Endodermal cell (in vitro differentiated cells): Measurements from ENCODE around the gene MUSK. TPM values are rescaled to one million over a fixed set of nuclear protein-coding genes. Genes with fewer than 3 reads are reported as not detected.

ENCODE experiments used
- DNase-seq: peaks from one replicate; pipeline ENCODE4 v3.0.0-alpha.2; 2017
- H3K27ac ChIP-seq: 2 replicates; pipeline ENCODE4 v1.5.1; 2013; ENCODE audit warnings: mild to moderate bottlenecking, low read depth, low read length, moderate library complexity
- H3K27me3 ChIP-seq: 2 replicates; pipeline ENCODE4 v1.6.1; 2013; ENCODE audit warnings: mild to moderate bottlenecking, low read length, moderate library complexity; ENCODE audit not compliant: insufficient read depth, control insufficient read depth, poor library complexity, severe bottlenecking
- H3K36me3 ChIP-seq: 2 replicates; pipeline ENCODE4 v1.7.0; 2013; ENCODE audit warnings: mild to moderate bottlenecking, low read length, moderate library complexity; ENCODE audit not compliant: control insufficient read depth, insufficient read depth
- H3K4me1 ChIP-seq: one replicate; pipeline ENCODE4 v1.7.0; 2013; ENCODE audit warnings: low read length; ENCODE audit not compliant: control insufficient read depth, insufficient read depth
- H3K4me3 ChIP-seq: 2 replicates; pipeline ENCODE4 v1.5.1; 2013; ENCODE audit warnings: mild to moderate bottlenecking, low read length, moderate library complexity
- H3K9ac ChIP-seq: 2 replicates; pipeline ENCODE4 v1.6.1; 2013; ENCODE audit warnings: mild to moderate bottlenecking, low read length, moderate library complexity; ENCODE audit not compliant: poor library complexity, severe bottlenecking; ENCODE audit errors: extremely low read depth
- H3K9me3 ChIP-seq: 2 replicates; pipeline ENCODE4 v1.6.1; 2013; ENCODE audit warnings: mild to moderate bottlenecking, low read length, moderate library complexity; ENCODE audit not compliant: control insufficient read depth
- H3K27ac Mint-ChIP-seq: 2 replicates; pipeline ENCODE4 v1.8.0; 2020; ENCODE audit warnings: mixed read lengths
- H3K27me3 Mint-ChIP-seq: 2 replicates; pipeline ENCODE4 v1.8.0; 2021; ENCODE audit warnings: mild to moderate bottlenecking, mixed read lengths; ENCODE audit not compliant: insufficient read depth
- H3K36me3 Mint-ChIP-seq: 2 replicates; pipeline ENCODE4 v1.8.0; 2020; ENCODE audit warnings: low read depth, mixed read lengths
- H3K4me1 Mint-ChIP-seq: 2 replicates; pipeline ENCODE4 v1.8.0; 2020; ENCODE audit warnings: mixed read lengths
- H3K4me3 Mint-ChIP-seq: 2 replicates; pipeline ENCODE4 v1.8.0; 2020; ENCODE audit warnings: mild to moderate bottlenecking, moderate library complexity, mixed read lengths
- H3K9me3 Mint-ChIP-seq: 2 replicates; pipeline ENCODE4 v1.8.0; 2020; ENCODE audit warnings: mild to moderate bottlenecking, mixed read lengths
- CTCF ChIP-seq: fragments of 200-600 bp; sonication (generic); conservative IDR thresholded peaks from 2 replicates; pipeline ENCODE4 v1.5.0; 2021; ENCODE audit warnings: antibody characterized with exemption, mild to moderate bottlenecking
- WGBS, 2 experiments: methylation state at CpG; one replicate each; pipeline versions ENCODE4 v1.1.5 to v1.1.7; 2013; ENCODE audit warnings: missing lambda C conversion rate in 2 of 2, mixed read lengths in 1 of 2; ENCODE audit not compliant: insufficient coverage in 1 of 2, insufficient read length in 1 of 2; 5-methylcytosine and 5-hydroxymethylcytosine counted together
- total RNA-seq, 2 donors: library from RNA; stranded (reverse); fragmentation: NEBNext Ultra II Directional in 1 of 2; extraction: Animal tissue kit (Norgen Biotek cat#: 25700) in 1 of 2; gene quantifications; 2 replicates in 1 of 2; 3 replicates in 1 of 2; pipeline ENCODE4 v1.2.1, GENCODE V29; 2021

The MUSK gene
- total RNA-seq, 2 donors from 2014 or later: not detected

GRCh38 chr9:110777196-110777875, 108.7 kb downstream of the MUSK start:
- no peaks in the 10 kb centered on the region for H3K36me3 Mint-ChIP-seq
- no peaks in the 10 kb centered on the region for H3K27me3 Mint-ChIP-seq
- 79 to 81% methylated on average over 4 to 5 of the region's 5 CpGs for WGBS, 2 experiments
- DNase-seq: no peak
- Histone ChIP-seq H3K9me3 (no peaks in the 10 kb centered on the region), H3K36me3 (no peaks in the 10 kb centered on the region), H3K4me3 (no peak overlapping the region), H3K9ac (no peak overlapping the region), H3K27me3 (no peaks in the 10 kb centered on the region), H3K27ac (no peak overlapping the region), H3K4me1 (no peaks in the 10 kb centered on the region)
- H3K4me1 Mint-ChIP-seq: peaks cover 16% of the 10 kb centered on the region
- H3K9me3 Mint-ChIP-seq: no peaks in the 10 kb centered on the region
- H3K4me3 Mint-ChIP-seq: no peak overlapping the region
- no peak for TF ChIP-seq CTCF
- H3K27ac Mint-ChIP-seq: no peak overlapping the region

GRCh38 chr9:110777876-110778215, 109.3 kb downstream of the MUSK start:
- H3K27ac ChIP-seq: no peak overlapping the region
- H3K4me1 ChIP-seq: no peaks in the 10 kb centered on the region
- DNase-seq: no peak
- Mint-ChIP-seq H3K27me3 (no peaks in the 10 kb centered on the region), H3K27ac (no peak overlapping the region), H3K4me1 (peaks cover 16% of the 10 kb centered on the region), H3K36me3 (no peaks in the 10 kb centered on the region), H3K9me3 (no peaks in the 10 kb centered on the region), H3K4me3 (no peak overlapping the region)
- H3K27me3 ChIP-seq: no peaks in the 10 kb centered on the region
- H3K36me3 ChIP-seq: no peaks in the 10 kb centered on the region
- no peak overlapping the region for H3K9ac ChIP-seq
- no peaks in the 10 kb centered on the region for H3K9me3 ChIP-seq
- H3K4me3 ChIP-seq: no peak overlapping the region
- no peak for TF ChIP-seq CTCF

GRCh38 chr9:110782701-110783100, 114.1 kb downstream of the MUSK start:
- Histone ChIP-seq H3K4me1 (no peaks in the 10 kb centered on the region), H3K9me3 (no peaks in the 10 kb centered on the region), H3K4me3 (no peak overlapping the region), H3K9ac (no peak overlapping the region), H3K36me3 (no peaks in the 10 kb centered on the region), H3K27me3 (no peaks in the 10 kb centered on the region), H3K27ac (no peak overlapping the region)
- WGBS, 2 experiments: 95% methylated on average over 3 to 5 of the region's 5 CpGs
- no peak for DNase-seq
- Mint-ChIP-seq H3K36me3 (no peaks in the 10 kb centered on the region), H3K4me1 (peaks cover 8% of the 10 kb centered on the region), H3K4me3 (no peak overlapping the region), H3K27me3 (no peaks in the 10 kb centered on the region), H3K9me3 (no peaks in the 10 kb centered on the region), H3K27ac (no peak overlapping the region)
- TF ChIP-seq CTCF: no peak
